ENCODE measurements around the gene CCDC57.

CCDC57 gene

DNA sequence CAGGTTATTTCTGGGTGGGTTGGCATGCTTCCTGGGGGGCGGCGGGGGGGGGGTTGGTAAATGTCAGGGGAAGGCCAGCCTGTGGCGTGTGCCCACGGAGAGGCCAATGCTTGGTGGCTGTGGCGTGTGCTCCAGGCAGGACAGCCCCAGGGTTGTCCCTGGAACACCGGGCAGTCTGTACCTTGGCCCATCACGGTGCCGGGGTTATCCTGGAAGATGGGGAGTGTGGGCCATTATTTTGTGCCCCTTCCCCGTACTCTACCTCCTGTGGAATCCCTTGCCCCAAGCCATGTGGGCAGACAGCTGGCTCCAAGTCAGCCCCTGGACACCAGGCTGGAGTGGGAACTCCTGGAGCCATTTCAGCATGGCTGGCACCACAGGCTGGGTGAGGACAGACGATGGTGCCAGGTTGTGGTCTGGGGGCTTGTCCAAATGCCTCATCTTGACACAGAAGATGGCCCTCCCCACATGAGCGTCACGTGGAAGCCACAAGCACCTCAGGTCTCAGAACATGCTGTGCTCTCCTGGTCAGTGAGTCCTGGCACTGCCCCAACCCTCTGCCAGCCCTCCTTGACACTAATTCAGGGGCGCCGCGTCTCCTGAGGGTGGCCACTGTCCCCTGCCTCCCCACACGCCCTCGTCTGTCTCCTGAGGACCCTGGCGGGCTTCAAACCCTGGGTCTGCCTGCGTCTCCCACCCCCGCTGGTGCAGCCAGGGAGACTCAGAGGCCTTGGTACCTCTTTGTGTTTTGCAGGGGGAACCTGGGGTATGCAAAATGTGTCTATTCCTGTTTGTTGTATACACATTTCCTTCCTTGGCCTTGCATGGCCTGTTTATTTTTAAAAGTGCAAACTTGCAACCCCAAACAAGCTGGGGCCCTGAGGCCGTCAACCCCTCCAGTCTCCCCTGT lies 20.5 kb upstream of the CCDC57 start:
- Histone ChIP-seq H3K27me3 (ENCODE audit: insufficient read depth, low read depth) (peaks cover 28% of the 10 kb centered on the region; the same call in 1 of the 2 replicates), H3K79me2 (ENCODE audit: insufficient read depth, low read depth) (no peaks in the 10 kb centered on the region), H3K4me1 (ENCODE audit: low read depth, poor library complexity, severe bottlenecking) (peaks cover 25% of the 10 kb centered on the region), H4K20me1 (ENCODE audit: insufficient read depth) (no peaks in the 10 kb centered on the region), H2AFZ (ENCODE audit: low read depth) (no peak overlapping the region), H3K4me3 (IDR thresholded peaks at IDR 0.05; ENCODE audit: insufficient read depth, low read depth, low read length) (no peak overlapping the region), H3K9ac (no peak overlapping the region), H3K4me2 (no peak overlapping the region), H3K27ac (no peak overlapping the region), H3K36me3 (ENCODE audit: insufficient read depth) (no peaks in the 10 kb centered on the region)
- TF ChIP-seq, protein P1, sequence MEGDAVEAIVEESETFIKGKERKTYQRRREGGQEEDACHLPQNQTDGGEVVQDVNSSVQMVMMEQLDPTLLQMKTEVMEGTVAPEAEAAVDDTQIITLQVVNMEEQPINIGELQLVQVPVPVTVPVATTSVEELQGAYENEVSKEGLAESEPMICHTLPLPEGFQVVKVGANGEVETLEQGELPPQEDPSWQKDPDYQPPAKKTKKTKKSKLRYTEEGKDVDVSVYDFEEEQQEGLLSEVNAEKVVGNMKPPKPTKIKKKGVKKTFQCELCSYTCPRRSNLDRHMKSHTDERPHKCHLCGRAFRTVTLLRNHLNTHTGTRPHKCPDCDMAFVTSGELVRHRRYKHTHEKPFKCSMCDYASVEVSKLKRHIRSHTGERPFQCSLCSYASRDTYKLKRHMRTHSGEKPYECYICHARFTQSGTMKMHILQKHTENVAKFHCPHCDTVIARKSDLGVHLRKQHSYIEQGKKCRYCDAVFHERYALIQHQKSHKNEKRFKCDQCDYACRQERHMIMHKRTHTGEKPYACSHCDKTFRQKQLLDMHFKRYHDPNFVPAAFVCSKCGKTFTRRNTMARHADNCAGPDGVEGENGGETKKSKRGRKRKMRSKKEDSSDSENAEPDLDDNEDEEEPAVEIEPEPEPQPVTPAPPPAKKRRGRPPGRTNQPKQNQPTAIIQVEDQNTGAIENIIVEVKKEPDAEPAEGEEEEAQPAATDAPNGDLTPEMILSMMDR (conservative IDR thresholded peaks at IDR 0.05; ENCODE audit: low read depth, low read length): no peak

DNA sequence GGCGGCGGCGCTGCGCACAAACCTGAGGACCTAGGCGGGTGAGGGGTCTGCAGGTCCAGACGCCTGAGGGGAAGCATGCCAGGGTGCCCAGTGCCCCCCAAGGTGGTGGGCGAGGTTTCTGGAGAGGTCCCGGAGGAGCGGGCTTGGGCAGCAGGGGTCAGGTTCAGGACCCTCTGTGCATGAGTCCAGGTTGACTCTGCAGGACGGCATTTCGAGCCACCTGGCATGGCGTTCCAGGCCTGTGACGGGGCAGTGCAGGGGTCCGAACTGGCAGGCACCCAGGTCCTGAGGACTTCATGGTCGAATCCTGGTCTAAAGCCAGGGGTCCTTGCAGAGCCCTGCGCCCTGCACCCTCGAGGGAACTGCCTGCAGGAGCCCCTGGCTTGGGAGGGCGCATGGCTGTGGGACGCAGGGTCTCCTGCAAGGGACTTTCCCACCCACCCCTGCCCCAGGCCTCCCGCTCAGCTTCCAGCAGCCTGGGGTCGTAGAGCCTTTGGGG lies 19.7 kb upstream of the CCDC57 start:
- Histone ChIP-seq H3K4me3 (IDR thresholded peaks at IDR 0.05; ENCODE audit: insufficient read depth, low read depth, low read length) (no peak overlapping the region), H3K36me3 (ENCODE audit: insufficient read depth) (no peaks in the 10 kb centered on the region), H4K20me1 (ENCODE audit: insufficient read depth) (no peaks in the 10 kb centered on the region), H3K9ac (no peak overlapping the region), H3K27ac (no peak overlapping the region), H3K4me2 (no peak overlapping the region), H3K79me2 (ENCODE audit: insufficient read depth, low read depth) (no peaks in the 10 kb centered on the region), H2AFZ (ENCODE audit: low read depth) (no peak overlapping the region), H3K4me1 (ENCODE audit: low read depth, poor library complexity, severe bottlenecking) (peaks cover 19% of the 10 kb centered on the region), H3K27me3 (ENCODE audit: insufficient read depth, low read depth) (peaks cover 33% of the 10 kb centered on the region; the same call in 1 of the 2 replicates)
- TF ChIP-seq, protein P1 (conservative IDR thresholded peaks at IDR 0.05; ENCODE audit: low read depth, low read length): no peak

DNA sequence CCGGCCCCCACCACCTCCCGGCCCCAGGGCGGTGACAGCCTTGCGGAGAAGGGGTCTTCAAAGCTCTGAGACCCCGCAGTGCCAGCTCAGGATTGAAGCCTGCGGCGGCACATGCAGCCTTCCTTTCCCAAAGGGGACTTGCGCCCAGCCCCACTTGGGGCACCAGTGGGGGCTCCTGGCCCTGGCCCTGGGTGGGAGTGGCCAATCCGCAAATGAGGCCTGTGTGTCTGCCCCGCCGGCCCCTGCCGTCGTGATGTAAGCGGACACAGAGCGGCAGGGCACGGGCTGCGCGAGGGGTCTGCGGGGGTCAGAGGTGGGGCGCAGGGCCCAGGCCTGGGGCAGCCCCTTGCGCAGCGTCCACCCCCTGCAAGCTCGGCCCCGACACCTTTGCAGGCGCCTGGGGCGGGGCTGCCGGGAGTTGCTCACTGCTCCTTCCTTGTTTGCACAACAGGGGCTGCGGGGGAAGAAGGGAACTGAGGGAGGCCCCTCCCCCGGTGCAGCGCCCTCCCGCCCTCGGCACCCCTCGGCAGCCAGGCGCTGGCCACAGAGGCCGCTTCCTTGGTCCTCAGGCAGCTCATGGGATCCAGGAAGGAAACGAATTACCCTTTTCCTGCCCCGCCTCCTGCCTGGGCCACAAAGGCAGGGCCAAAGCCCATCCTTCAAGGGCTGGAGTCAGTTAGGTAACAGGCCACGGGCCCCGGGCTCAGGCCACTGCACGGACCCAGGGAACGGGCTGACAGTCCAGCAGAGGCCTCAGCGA lies 19.1 kb upstream of the CCDC57 start:
- H3K4me3 ChIP-seq (IDR thresholded peaks at IDR 0.05; ENCODE audit: insufficient read depth, low read depth, low read length): no peak overlapping the region
- H3K4me1 ChIP-seq (ENCODE audit: low read depth, poor library complexity, severe bottlenecking): peaks cover 15% of the 10 kb centered on the region
- H3K9ac ChIP-seq: no peak overlapping the region
- peaks cover 36% of the 10 kb centered on the region; the same call in 1 of the 2 replicates for H3K27me3 ChIP-seq (ENCODE audit: insufficient read depth, low read depth)
- H3K4me2 ChIP-seq: peak overlapping the region; percentile 46; the same call in 1 of the 2 replicates
- no peaks in the 10 kb centered on the region for H3K36me3 ChIP-seq (ENCODE audit: insufficient read depth)
- no peaks in the 10 kb centered on the region for H3K79me2 ChIP-seq (ENCODE audit: insufficient read depth, low read depth)
- peak overlapping the region; percentile 44; the same call in 1 of the 2 replicates for H2AFZ ChIP-seq (ENCODE audit: low read depth)
- no peaks in the 10 kb centered on the region for H4K20me1 ChIP-seq (ENCODE audit: insufficient read depth)
- TF ChIP-seq, protein P1 (conservative IDR thresholded peaks at IDR 0.05; ENCODE audit: low read depth, low read length): no peak
- no peak overlapping the region for H3K27ac ChIP-seq

DNA sequence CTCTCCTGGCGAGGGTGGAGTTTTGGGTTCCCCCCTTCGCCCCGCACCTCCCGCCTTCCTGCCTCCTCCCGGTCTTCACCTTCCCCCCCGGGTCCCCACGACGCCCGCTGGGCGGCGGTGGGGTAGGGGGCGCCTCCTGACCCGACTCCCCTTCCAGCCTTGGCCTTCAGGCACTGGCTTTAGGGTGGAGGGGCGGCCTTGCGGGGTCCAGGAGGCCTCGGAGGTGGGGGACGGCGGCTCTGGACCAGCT lies 18.6 kb upstream of the CCDC57 start:
- Histone ChIP-seq H4K20me1 (ENCODE audit: insufficient read depth) (no peaks in the 10 kb centered on the region), H3K27ac (no peak overlapping the region), H3K4me1 (ENCODE audit: low read depth, poor library complexity, severe bottlenecking) (peaks cover 10% of the 10 kb centered on the region), H3K36me3 (ENCODE audit: insufficient read depth) (no peaks in the 10 kb centered on the region), H3K4me2 (peak overlapping the region; percentile 46; the same call in 1 of the 2 replicates), H3K27me3 (ENCODE audit: insufficient read depth, low read depth) (peaks cover 36% of the 10 kb centered on the region; the same call in 1 of the 2 replicates), H3K9ac (no peak overlapping the region), H3K4me3 (IDR thresholded peaks at IDR 0.05; ENCODE audit: insufficient read depth, low read depth, low read length) (no peak overlapping the region), H2AFZ (ENCODE audit: low read depth) (peak overlapping the region; percentile 44; the same call in 1 of the 2 replicates), H3K79me2 (ENCODE audit: insufficient read depth, low read depth) (no peaks in the 10 kb centered on the region)
- TF ChIP-seq, protein P1 (conservative IDR thresholded peaks at IDR 0.05; ENCODE audit: low read depth, low read length): no peak
